ENCODE data around the gene THY1.

DNA sequence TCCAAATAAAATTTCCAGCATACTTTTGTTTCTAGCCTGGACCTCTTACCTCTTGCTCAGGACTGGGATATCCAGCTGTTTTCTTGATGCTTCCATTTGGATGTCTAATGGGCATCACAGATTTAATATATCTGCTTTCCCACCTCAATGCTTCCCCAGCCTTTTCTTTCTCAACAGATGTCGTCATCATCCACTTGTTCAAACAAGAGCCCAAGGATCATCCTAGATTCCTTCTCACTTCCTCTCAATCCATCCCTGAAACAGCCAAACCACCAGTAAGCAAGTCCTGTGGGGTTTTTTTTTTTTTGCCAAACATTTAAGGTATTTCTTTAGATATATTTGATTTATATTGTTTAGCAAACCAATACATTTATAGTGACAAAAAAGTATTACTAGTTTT is 12.5 kb downstream of the THY1 start:
- TF ChIP-seq, protein P1, sequence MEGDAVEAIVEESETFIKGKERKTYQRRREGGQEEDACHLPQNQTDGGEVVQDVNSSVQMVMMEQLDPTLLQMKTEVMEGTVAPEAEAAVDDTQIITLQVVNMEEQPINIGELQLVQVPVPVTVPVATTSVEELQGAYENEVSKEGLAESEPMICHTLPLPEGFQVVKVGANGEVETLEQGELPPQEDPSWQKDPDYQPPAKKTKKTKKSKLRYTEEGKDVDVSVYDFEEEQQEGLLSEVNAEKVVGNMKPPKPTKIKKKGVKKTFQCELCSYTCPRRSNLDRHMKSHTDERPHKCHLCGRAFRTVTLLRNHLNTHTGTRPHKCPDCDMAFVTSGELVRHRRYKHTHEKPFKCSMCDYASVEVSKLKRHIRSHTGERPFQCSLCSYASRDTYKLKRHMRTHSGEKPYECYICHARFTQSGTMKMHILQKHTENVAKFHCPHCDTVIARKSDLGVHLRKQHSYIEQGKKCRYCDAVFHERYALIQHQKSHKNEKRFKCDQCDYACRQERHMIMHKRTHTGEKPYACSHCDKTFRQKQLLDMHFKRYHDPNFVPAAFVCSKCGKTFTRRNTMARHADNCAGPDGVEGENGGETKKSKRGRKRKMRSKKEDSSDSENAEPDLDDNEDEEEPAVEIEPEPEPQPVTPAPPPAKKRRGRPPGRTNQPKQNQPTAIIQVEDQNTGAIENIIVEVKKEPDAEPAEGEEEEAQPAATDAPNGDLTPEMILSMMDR (IDR thresholded peaks at IDR 0.05; ENCODE audit: control extremely low read depth in 1 of 3, insufficient read depth in 1 of 3, low read depth in 1 of 3, low read length in 3 of 3), result no peak
- TF ChIP-seq POLR2A (IDR thresholded peaks at IDR 0.05; ENCODE audit: control extremely low read depth in 1 of 2, low read depth in 2 of 2, low read length in 2 of 2) (no peak), NRF1 (IDR thresholded peaks at IDR 0.05; ENCODE audit: low read depth, low read length) (no peak), KDM1A (IDR thresholded peaks at IDR 0.05; ENCODE audit: borderline replicate concordance, low read length) (no peak), EGR1 (IDR thresholded peaks at IDR 0.05; ENCODE audit: borderline replicate concordance, low read depth, low read length) (no peak)
